ENCODE measurements around the gene SCAF8. TPM values are rescaled to one million over a fixed set of nuclear protein-coding genes. Genes with fewer than 3 reads are reported as not detected.

SCAF8 gene
- total RNA-seq, 1 donor from 2014 or later, result 62.7 TPM

- intact Hi-C loops (cut with DNase I), result loop anchor here (5.0 kb wide), 1 partner anchor 309 kb away; no protein-coding TSS in a partner anchor
Observed at GRCh38 chr6:154868143-154868594, 135.0 kb downstream of the SCAF8 start.

GRCh38 chr6:154872542-154873114, 139.4 kb downstream of the SCAF8 start:
- DNase-seq (ENCODE audit: low spot score), result no peak

More at GRCh38 chr6:154868143-154868594, 135.0 kb downstream of the SCAF8 start:
- no peak for DNase-seq (ENCODE audit: low spot score)

GRCh38 chr6:154873546-154873945, 140.3 kb downstream of the SCAF8 start:
- intact Hi-C loops (cut with DNase I), result no loop called here
- no peak for DNase-seq (ENCODE audit: low spot score)

More at GRCh38 chr6:154872542-154873114, 139.4 kb downstream of the SCAF8 start:
- intact Hi-C loops (cut with DNase I), result no loop called here

- intact Hi-C loops (cut with DNase I), result no loop called here
- DNase-seq (ENCODE audit: low spot score), result no peak
Observed at GRCh38 chr6:154874773-154875592, 141.8 kb downstream of the SCAF8 start.

- DNase-seq (ENCODE audit: low spot score), result no peak
- intact Hi-C loops (cut with DNase I), result no loop called here
Observed at GRCh38 chr6:154876486-154877280, 143.5 kb downstream of the SCAF8 start.

GRCh38 chr6:154878871-154879491, 145.8 kb downstream of the SCAF8 start:
- no peak for DNase-seq (ENCODE audit: low spot score)
- intact Hi-C loops (cut with DNase I), result no loop called here

GRCh38 chr6:154882107-154882506, 148.9 kb downstream of the SCAF8 start:
- intact Hi-C loops (cut with DNase I), result no loop called here
- DNase-seq (ENCODE audit: low spot score), result no peak

Small RNA genes lying within 50 kb of the gene (microRNA-seq; reads per million reads assigned to microRNA genes)
- not detected for gene MIR1273C

Other genes with a start within 250 kb of the SCAF8 start
- gene CNKSR3, start 222.7 kb upstream of the SCAF8 start, total RNA-seq, result 34.4 TPM